ENCODE data around the gene ZBTB49.

ZBTB49 gene

DNA sequence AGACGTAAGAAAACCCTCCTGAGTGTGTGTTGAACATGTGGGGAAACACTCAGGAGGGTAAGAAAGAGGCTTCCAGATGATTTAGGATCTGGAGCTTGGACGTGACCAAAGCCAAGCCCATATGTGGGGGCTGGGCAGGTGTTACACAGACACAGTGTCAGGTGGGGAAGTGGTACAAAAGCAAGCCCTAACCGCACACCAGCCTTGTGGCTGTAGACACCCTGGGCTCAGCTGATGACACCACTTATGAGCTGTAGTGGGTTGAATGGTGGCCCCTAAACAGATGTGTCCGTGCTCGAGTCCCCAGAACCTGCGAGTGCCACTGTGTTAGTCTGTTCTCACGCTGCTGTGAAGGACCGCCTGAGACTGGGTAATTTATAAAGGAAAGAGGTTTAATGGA lies 71.8 kb downstream of the ZBTB49 start:
- DNase-seq: no peak

DNA sequence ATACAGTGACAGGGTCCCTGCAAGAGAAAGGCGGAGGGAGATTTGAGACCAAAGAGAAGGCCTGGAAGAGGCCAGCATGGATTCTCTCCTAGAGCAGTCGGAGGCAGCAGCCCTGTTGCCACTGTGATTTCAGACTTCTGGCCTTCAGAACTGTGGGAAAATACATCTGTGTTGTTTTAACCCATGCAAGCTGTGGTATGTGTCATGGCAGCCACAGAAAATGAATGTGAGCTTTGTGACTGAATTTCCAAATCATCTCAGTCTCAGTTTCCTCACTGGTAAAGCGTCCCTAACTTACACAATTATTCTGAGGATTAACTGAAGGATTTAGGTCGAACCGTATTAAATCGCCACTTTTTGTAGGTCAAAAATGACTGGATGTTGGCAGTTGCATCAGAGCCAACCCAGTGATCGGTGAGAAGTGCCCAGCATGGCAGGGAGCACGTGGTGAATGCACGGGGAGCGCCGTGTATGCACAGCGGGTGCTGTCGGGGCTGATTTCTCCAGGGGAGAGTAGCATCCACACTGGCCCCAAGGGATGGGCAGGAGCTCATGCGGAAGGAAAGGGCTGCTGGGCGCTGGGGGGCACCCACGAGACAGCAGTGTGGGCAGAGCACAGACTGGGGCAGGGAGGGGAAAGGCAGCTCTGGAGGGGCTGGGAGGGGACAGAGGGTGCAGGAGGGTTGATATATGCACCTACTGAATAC lies 73.1 kb downstream of the ZBTB49 start:
- DNase-seq: no peak

DNA sequence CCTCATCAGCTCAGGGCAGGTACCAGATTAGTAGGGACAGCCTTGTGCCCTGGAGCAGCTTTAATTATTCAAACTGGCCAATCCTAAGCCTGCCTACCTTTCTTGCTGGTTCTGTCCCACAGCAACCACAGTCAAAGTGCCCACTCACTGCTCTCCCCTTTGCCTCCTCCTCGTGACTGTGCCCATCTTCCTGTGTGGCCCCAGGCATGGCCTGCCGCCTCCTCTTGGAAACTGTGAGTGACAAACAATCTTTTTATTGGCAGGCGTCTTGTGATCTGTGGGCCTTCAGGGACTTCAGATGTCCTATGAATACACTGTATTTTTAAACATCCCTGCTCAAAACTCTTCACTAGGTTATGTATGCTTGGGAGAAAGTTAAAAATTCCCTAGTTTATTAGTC lies 74.0 kb downstream of the ZBTB49 start:
- DNase-seq: no peak

DNA sequence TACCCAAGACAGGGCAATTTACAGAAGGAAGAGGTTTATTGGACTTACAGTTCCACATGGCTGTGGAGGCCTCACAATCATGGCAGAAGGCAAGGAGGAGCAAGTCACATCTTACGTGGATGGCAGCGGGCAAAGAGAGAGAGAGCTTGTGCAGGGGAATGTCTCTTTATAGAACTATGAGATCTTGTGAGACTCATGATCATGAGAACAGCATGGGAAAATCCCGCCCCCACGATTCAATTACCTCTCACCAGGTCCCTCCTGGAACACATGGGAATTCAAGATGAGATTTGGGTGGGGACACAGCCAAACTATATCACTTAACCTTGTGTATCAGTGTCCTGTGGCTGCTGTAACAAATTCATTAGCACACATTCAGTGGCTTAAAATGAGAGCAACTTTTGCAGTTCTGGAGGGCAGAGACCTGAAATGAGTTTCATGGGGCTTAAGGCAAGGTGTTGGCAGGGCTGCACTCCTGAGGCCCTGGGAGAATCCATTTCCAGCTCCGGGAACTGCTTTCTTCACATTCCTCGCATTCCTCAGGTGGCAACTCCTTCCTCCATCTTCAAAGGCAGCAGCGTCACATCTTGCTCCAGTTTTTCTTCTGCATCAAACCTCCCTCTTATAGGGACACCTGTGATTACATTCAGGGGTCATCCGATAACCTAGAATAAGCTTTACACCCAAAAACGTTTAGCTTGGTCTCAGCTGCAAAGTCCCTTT lies 74.6 kb downstream of the ZBTB49 start:
- no peak for DNase-seq

DNA sequence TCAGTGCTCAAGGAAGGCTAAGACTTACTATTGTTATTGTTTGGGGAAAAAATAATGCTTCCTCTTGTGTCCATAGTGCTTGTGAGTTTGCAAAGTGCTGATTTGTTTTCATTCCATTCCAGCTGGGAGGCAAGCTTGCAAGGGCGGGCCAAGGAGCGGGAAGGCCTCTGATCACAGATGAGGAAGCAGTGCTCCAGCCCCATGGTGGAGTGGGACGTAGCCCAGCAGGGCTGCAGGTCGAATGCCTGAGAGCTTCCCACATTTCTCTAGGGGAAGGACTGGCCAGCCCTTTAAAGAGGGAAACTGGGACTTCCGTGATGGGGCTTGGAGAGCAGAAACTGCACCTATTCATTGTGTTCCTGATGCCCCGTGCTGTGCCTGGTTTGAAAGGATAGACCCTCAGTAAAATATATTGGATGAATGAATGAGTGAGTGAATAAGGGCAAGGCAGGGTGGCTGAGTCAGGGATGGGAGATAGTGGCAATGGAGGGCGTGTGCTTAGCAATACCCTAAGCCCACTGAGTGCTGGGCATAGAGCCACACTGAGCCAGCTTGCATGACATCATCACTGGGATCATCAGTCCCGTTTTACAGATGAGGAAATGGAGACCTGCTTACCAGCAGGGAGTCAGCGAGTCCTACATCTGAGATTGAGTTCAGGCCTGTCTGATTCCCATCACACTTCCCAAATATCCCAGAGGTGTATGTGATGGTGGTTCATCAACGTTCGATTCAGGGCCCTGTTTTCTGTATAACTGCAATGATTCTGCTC lies 78.9 kb downstream of the ZBTB49 start:
- no peak for DNase-seq
